Activated CD4-positive, alpha-beta T cell treated with anti-CD3 and anti-CD28 coated beads for 36 hours (primary cell): Measurements from ENCODE around the gene KLHL6. TPM values are rescaled to one million over a fixed set of nuclear protein-coding genes. Genes with fewer than 3 reads are reported as not detected.
"Not testable (repeated sequence)": the region's sequence is repeated elsewhere in the genome, so short reads cannot be mapped to it uniquely, and the experiment has no call there.

Source experiments
- ATAC-seq: fragments of 200-7000 bp; cut with Tn5 transposase; one replicate; pipeline ENCODE4 v1.10.0; 2021; ENCODE audit warnings: mild to moderate bottlenecking, moderate library complexity
- CTCF ChIA-PET: fragments of 350-600 bp; sonication (Branson Sonifier 250); formaldehyde crosslinking; loops from one replicate; lab custom pipeline; 2021; ENCODE audit warnings: antibody characterized with exemption; lab: Charles Lee
- POLR2A ChIA-PET: fragments of 350-600 bp; sonication (Branson Sonifier 250); formaldehyde crosslinking; loops from one replicate; lab custom pipeline; 2021; ENCODE audit warnings: antibody characterized with exemption, inconsistent platforms; lab: Charles Lee
- DNase-seq: peaks from one replicate; pipeline ENCODE4 v3.0.0-alpha.2; 2020
- H3K27ac Mint-ChIP-seq: one replicate; pipeline ENCODE4 v1.8.0; 2021; ENCODE audit warnings: mixed read lengths
- H3K27me3 Mint-ChIP-seq: one replicate; pipeline ENCODE4 v1.8.0; 2021; ENCODE audit warnings: mixed read lengths
- H3K36me3 Mint-ChIP-seq: one replicate; pipeline ENCODE4 v1.8.0; 2021; ENCODE audit warnings: low read depth, mixed read lengths
- H3K4me1 Mint-ChIP-seq: one replicate; pipeline ENCODE4 v1.8.0; 2021; ENCODE audit warnings: mixed read lengths
- H3K4me3 Mint-ChIP-seq: one replicate; pipeline ENCODE4 v1.8.0; 2021; ENCODE audit warnings: mild to moderate bottlenecking, moderate library complexity, mixed read lengths
- H3K9me3 Mint-ChIP-seq: one replicate; pipeline ENCODE4 v1.8.0; 2021; ENCODE audit warnings: low read depth, mixed read lengths
- intact Hi-C, 2 experiments: fragments of 100-400 bp; cut with DNase I in 1 of 2; cut with micrococcal nuclease in 1 of 2; formaldehyde crosslinking; loops; one replicate each; pipeline versions ENCODE4 v1.14.2 to v1.15.1; 2022 to 2024; cut with DNase I, micrococcal nuclease
- total RNA-seq, 2 experiments: library from RNA; stranded (reverse); gene quantifications; one replicate each; pipeline ENCODE4 v1.2.3, GENCODE V29; 2021

The KLHL6 gene
- total RNA-seq, 2 experiments from 2014 or later = 62.8 to 64.7 TPM

DNA sequence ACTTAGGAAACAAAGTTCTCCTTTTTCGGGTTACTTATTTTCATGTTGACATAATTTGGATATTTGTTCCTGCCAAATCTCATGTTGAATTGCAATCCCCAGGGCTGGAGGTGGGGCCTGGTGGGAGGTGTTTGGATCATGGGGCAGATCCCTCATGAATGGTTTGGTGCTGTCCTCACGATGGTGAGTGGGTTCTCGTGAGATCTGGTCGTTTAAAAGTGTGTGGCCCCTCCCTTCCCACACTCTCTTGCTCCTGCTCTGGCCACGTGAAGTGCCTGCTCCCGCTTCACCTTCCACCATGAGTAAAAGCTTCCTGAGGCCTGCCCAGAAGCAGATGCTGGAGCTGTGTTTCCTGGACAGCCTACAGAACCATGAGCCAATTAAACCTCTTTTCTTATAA, 83.4 kb downstream of the KLHL6 start:
- intact Hi-C loops = no loop called here
- POLR2A ChIA-PET = interaction anchor here (0.7 kb wide), 1 partner anchor 63 kb away, joined by 3 read pairs; no protein-coding TSS in a partner anchor
- CTCF ChIA-PET = interaction anchor here (1.1 to 1.6 kb wide), 2 partner anchors 11 to 295 kb away, joined by 3 to 7 read pairs; no protein-coding TSS in a partner anchor
- peaks cover 26% of the 10 kb centered on the region for H3K4me1 Mint-ChIP-seq
- no peaks in the 10 kb centered on the region for H3K27me3 Mint-ChIP-seq
- ATAC-seq (no peak), DNase-seq (no peak)
- no peak overlapping the region for H3K4me3 Mint-ChIP-seq
- no peaks in the 10 kb centered on the region for H3K36me3 Mint-ChIP-seq
- no peaks in the 10 kb centered on the region for H3K9me3 Mint-ChIP-seq
- no peak overlapping the region for H3K27ac Mint-ChIP-seq

DNA sequence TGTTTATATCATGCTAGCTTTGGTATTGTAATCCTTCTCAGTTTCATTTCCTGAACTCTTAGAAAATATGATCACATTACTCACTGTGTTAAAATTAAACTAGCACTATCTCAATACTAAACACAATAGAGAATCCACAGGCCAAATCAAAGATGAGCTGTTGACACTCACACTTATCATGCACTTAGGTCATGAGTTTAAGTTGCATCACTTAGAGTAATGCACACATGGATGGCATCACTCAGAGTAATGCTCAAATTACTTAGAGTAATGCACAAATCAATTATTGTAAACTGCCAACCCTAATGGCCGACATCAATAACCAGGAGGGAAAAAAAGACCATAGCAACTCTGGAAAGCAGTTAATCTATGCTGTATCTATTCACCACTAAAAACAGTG, 87.1 kb downstream of the KLHL6 start:
- POLR2A ChIA-PET = interaction anchor here (0.7 to 1.1 kb wide), 3 partner anchors 29 to 236 kb away, joined by 3 to 5 read pairs (median 4); no protein-coding TSS in a partner anchor
- Mint-ChIP-seq H3K36me3 (no peaks in the 10 kb centered on the region), H3K4me1 (peaks cover 26% of the 10 kb centered on the region), H3K4me3 (no peak overlapping the region), H3K27me3 (no peaks in the 10 kb centered on the region), H3K9me3 (no peaks in the 10 kb centered on the region), H3K27ac (peak overlapping the region; percentile 84)
- CTCF ChIA-PET = interaction anchor here (0.5 to 3.2 kb wide), 23 partner anchors 9 to 416 kb away, joined by 3 to 21 read pairs (median 3); partner anchors contain the start of genes B3GNT5 and PARL
- peak; percentile 77 for ATAC-seq
- intact Hi-C loops = loop anchor here (2.0 to 10.0 kb wide), 7 partner anchors 34 to 786 kb away; partner anchors contain the start of genes MAP6D1 (in 1 of the 2), PARL (in 1 of the 2) and YEATS2 (in 1 of the 2)
- DNase-seq = no peak

DNA sequence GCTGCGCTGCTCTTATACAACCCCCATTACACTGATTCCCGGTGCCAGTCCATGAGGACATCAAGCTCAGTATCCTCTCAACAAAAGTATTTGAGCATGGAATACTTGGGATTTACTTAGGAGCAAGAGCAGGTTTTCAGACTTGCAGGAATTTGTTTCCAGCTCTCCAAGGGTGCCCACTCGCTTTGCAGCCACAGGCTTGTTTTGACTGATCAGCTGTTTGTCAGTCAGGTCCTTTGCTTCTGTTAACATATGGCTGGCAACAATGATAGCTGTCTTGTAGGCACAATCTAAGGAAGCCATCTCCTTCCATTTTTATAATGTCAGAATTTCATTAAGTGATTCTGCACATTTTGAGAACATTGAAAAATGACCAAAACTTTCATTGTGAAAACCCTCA, 88.9 kb downstream of the KLHL6 start:
- POLR2A ChIA-PET = no interaction called here
- Mint-ChIP-seq H3K27ac (no peak overlapping the region), H3K4me3 (no peak overlapping the region), H3K27me3 (no peaks in the 10 kb centered on the region), H3K9me3 (no peaks in the 10 kb centered on the region), H3K36me3 (no peaks in the 10 kb centered on the region), H3K4me1 (peaks cover 26% of the 10 kb centered on the region)
- DNase-seq (no peak), ATAC-seq (no peak)
- CTCF ChIA-PET = no interaction called here
- intact Hi-C loops = loop anchor here (5.0 to 10.0 kb wide), 3 partner anchors 231 to 788 kb away; partner anchors contain the start of gene YEATS2 (in 1 of the 2)

- POLR2A ChIA-PET, H3K27ac Mint-ChIP-seq, H3K36me3 Mint-ChIP-seq, CTCF ChIA-PET, DNase-seq, ATAC-seq, H3K4me3 Mint-ChIP-seq, H3K9me3 Mint-ChIP-seq, H3K27me3 Mint-ChIP-seq: not testable (repeated sequence)
- peaks cover 26% of the 10 kb centered on the region for H3K4me1 Mint-ChIP-seq
- intact Hi-C loops = loop anchor here (5.0 to 10.0 kb wide), 3 partner anchors 232 to 789 kb away; partner anchors contain the start of gene YEATS2 (in 1 of the 2)
These were observed 89.8 kb downstream of the KLHL6 start for GRCh38 chr3:183465710-183466109.

DNA sequence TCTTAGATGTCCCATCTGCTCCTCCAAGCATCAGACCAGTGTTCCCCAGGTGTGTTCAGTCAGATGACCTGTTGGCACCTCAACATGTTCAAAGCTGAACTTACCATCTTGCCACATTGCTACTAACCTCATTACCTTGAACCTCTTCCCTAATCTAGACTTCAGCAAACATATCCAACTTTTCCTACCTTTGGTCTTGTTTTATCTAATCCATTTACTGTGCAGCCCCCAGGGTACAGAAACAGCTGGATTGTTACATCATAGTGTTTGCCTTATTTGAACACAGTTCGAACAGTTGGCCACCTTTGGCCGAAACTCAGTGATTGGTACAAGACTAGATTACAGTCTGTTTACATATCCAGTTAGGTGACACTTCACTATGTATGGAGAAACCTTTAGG, 91.0 kb downstream of the KLHL6 start:
- Mint-ChIP-seq H3K9me3 (no peaks in the 10 kb centered on the region), H3K4me3 (no peak overlapping the region), H3K4me1 (peaks cover 20% of the 10 kb centered on the region), H3K27ac (no peak overlapping the region), H3K36me3 (no peaks in the 10 kb centered on the region), H3K27me3 (no peaks in the 10 kb centered on the region)
- ChIA-PET POLR2A (no interaction called here), CTCF (interaction anchor here (0.6 to 1.1 kb wide), 4 partner anchors 15 to 340 kb away, joined by 3 to 4 read pairs (median 3); no protein-coding TSS in a partner anchor)
- DNase-seq (no peak), ATAC-seq (no peak)
- intact Hi-C loops = loop anchor here in 1 of 2 experiments (10.0 kb wide), 1 partner anchor 790 kb away; no protein-coding TSS in a partner anchor

- H3K9me3 Mint-ChIP-seq = no peaks in the 10 kb centered on the region
- no peaks in the 10 kb centered on the region for H3K27me3 Mint-ChIP-seq
- no peak overlapping the region for H3K4me3 Mint-ChIP-seq
- ATAC-seq = no peak
- no peak for DNase-seq
- no peaks in the 10 kb centered on the region for H3K36me3 Mint-ChIP-seq
- no peaks in the 10 kb centered on the region for H3K4me1 Mint-ChIP-seq
- intact Hi-C loops = loop anchor here in 1 of 2 experiments (10.0 kb wide), 1 partner anchor 794 kb away; no protein-coding TSS in a partner anchor
- ChIA-PET POLR2A (interaction anchor here (0.6 kb wide), 1 partner anchor 9 kb away, joined by 3 read pairs; no protein-coding TSS in a partner anchor), CTCF (interaction anchor here (0.6 to 1.1 kb wide), 2 partner anchors 11 to 321 kb away, joined by 4 read pairs; no protein-coding TSS in a partner anchor)
- H3K27ac Mint-ChIP-seq = no peak overlapping the region
These were observed 95.1 kb downstream of the KLHL6 start for GRCh38 chr3:183460081-183461055.

- DNase-seq (no peak), ATAC-seq (no peak)
- no peak overlapping the region for H3K27ac Mint-ChIP-seq
- no peaks in the 10 kb centered on the region for H3K36me3 Mint-ChIP-seq
- intact Hi-C loops = no loop called here
- ChIA-PET CTCF (interaction anchor here (0.7 kb wide), 1 partner anchor 109 kb away, joined by 3 read pairs; no protein-coding TSS in a partner anchor), POLR2A (no interaction called here)
- no peaks in the 10 kb centered on the region for H3K4me1 Mint-ChIP-seq
- H3K4me3 Mint-ChIP-seq = no peak overlapping the region
- no peaks in the 10 kb centered on the region for H3K27me3 Mint-ChIP-seq
- no peaks in the 10 kb centered on the region for H3K9me3 Mint-ChIP-seq
These were observed 100.4 kb downstream of the KLHL6 start for GRCh38 chr3:183455089-183455488.

DNA sequence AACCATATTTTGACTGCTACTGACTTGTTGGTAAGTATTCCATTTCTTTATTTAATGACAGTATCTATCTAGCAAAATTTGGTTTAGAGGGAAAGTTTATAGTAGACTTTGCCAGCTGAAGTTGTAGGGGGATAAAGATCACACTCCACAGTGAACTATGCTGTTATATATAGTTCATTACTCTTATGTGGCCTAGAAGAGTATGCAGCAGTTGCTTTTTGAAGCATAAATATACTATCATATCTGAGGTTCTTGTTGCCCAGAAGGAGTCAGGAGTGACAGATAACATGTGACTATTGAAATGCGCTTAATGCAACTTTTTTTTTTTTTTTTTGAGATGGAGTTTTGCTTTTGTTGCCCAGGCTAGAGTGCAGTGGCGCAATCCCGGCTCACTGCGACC, 101.4 kb downstream of the KLHL6 start:
- H3K36me3 Mint-ChIP-seq = no peaks in the 10 kb centered on the region
- CTCF ChIA-PET = no interaction called here
- H3K27me3 Mint-ChIP-seq = no peaks in the 10 kb centered on the region
- no peaks in the 10 kb centered on the region for H3K9me3 Mint-ChIP-seq
- no peak overlapping the region for H3K4me3 Mint-ChIP-seq
- H3K27ac Mint-ChIP-seq = no peak overlapping the region
- no peak for DNase-seq
- ATAC-seq = no peak
- intact Hi-C loops = no loop called here
- POLR2A ChIA-PET = no interaction called here
- peaks cover under 1% of the 10 kb centered on the region for H3K4me1 Mint-ChIP-seq

GRCh38 chr3:183449791-183450190, 105.7 kb downstream of the KLHL6 start:
- intact Hi-C loops = no loop called here
- CTCF ChIA-PET = interaction anchor here (1.1 kb wide), 1 partner anchor 10 kb away, joined by 4 read pairs; no protein-coding TSS in a partner anchor
- no peak overlapping the region for H3K4me3 Mint-ChIP-seq
- H3K4me1 Mint-ChIP-seq = peaks cover 9% of the 10 kb centered on the region
- no peak for DNase-seq
- POLR2A ChIA-PET = no interaction called here
- no peak overlapping the region for H3K27ac Mint-ChIP-seq
- ATAC-seq = no peak
- no peaks in the 10 kb centered on the region for H3K27me3 Mint-ChIP-seq
- H3K9me3 Mint-ChIP-seq = no peaks in the 10 kb centered on the region
- H3K36me3 Mint-ChIP-seq = no peaks in the 10 kb centered on the region

DNA sequence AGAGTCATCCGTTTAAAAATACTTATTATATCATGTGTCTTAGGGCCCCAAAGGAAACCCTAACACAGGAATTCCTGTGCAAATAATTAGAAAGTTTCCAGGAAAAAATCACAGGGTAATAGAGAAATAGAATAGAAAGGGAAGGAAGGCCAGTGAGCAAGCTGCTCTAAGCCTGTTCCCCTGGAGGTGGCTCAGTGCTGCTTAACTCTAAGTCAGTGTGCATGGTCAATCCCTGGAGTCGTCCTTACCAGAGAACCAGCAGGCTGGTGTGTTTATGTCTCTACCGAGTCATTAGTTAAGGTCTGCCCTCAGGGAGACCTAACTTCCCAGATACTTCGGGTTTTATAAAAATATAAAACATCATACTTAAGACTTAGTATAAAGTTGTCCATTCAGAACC, 106.1 kb downstream of the KLHL6 start:
- Mint-ChIP-seq H3K27me3 (no peaks in the 10 kb centered on the region), H3K27ac (no peak overlapping the region), H3K9me3 (peaks cover 3% of the 10 kb centered on the region), H3K4me1 (peaks cover 9% of the 10 kb centered on the region), H3K36me3 (no peaks in the 10 kb centered on the region), H3K4me3 (no peak overlapping the region)
- DNase-seq (no peak), ATAC-seq (no peak)
- CTCF ChIA-PET = interaction anchor here (1.1 kb wide), 1 partner anchor 10 kb away, joined by 4 read pairs; no protein-coding TSS in a partner anchor
- intact Hi-C loops = no loop called here
- POLR2A ChIA-PET = no interaction called here
